RKO (cell line): ENCODE measurements around the gene RABL2B.
"Not testable (repeated sequence)": the region's sequence is repeated elsewhere in the genome, so short reads cannot be mapped to it uniquely, and the experiment has no call there.

Experiments
- DNase-seq: peaks from one replicate; pipeline ENCODE4 v3.0.0-alpha.2; 2016; ENCODE audit warnings: low spot score

RABL2B gene

GRCh38 chr22:50783033-50783879 is at the start of gene RABL2B:
Gene RABL2B (minus strand): TSS chr22:50783636. CDS start chr22:50782294, 1,342 bp downstream.
- DNase-seq: peak; percentile 88

GRCh38 chr22:50786936-50787335 is 3.5 kb upstream of the RABL2B start:
- DNase-seq: not testable (repeated sequence)

- not testable (repeated sequence) for DNase-seq
These were observed 1.9 kb upstream of the RABL2B start for GRCh38 chr22:50785289-50785688.

- DNase-seq: not testable (repeated sequence)
These were observed 442 bp upstream of the RABL2B start for GRCh38 chr22:50783880-50784276.

GRCh38 chr22:50782253-50782652 is 1.2 kb downstream of the RABL2B start:
- DNase-seq: not testable (repeated sequence)

- not testable (repeated sequence) for DNase-seq
These were observed 3.2 kb downstream of the RABL2B start for GRCh38 chr22:50780244-50780643.

- not testable (repeated sequence) for DNase-seq
These were observed 5.8 kb downstream of the RABL2B start for GRCh38 chr22:50777631-50778030.

GRCh38 chr22:50775132-50775531 is 8.3 kb downstream of the RABL2B start:
- peak; percentile 47 for DNase-seq

- not testable (repeated sequence) for DNase-seq
These were observed 19.1 kb downstream of the RABL2B start for GRCh38 chr22:50764288-50764687.

GRCh38 chr22:50761829-50762228 is 21.6 kb downstream of the RABL2B start:
- not testable (repeated sequence) for DNase-seq

- DNase-seq: peak; percentile 83
These were observed 23.7 kb downstream of the RABL2B start for GRCh38 chr22:50759597-50760341.

- DNase-seq: not testable (repeated sequence)
These were observed 26.4 kb downstream of the RABL2B start for GRCh38 chr22:50756949-50757491.

- not testable (repeated sequence) for DNase-seq
These were observed 27.0 kb downstream of the RABL2B start for GRCh38 chr22:50756406-50756805.

- DNase-seq: not testable (repeated sequence)
These were observed 28.2 kb downstream of the RABL2B start for GRCh38 chr22:50755251-50755650.

- DNase-seq: not testable (repeated sequence)
These were observed 33.9 kb downstream of the RABL2B start for GRCh38 chr22:50749302-50750074.

- not testable (repeated sequence) for DNase-seq
These were observed 34.8 kb downstream of the RABL2B start for GRCh38 chr22:50748630-50749029.

GRCh38 chr22:50747521-50747920 is 35.9 kb downstream of the RABL2B start:
- DNase-seq: not testable (repeated sequence)

GRCh38 chr22:50744424-50744823 is 39.0 kb downstream of the RABL2B start:
- DNase-seq: not testable (repeated sequence)

GRCh38 chr22:50740714-50741113 is 42.7 kb downstream of the RABL2B start:
- not testable (repeated sequence) for DNase-seq

- DNase-seq: no peak
These were observed 43.5 kb downstream of the RABL2B start for GRCh38 chr22:50739894-50740293.

- no peak for DNase-seq
These were observed 44.2 kb downstream of the RABL2B start for GRCh38 chr22:50739279-50739691.
